ENCODE measurements around the gene PLEKHA5. TPM values are rescaled to one million over a fixed set of nuclear protein-coding genes. Genes with fewer than 3 reads are reported as not detected.

Gene PLEKHA5
- total and polyA plus RNA-seq, 2 donors from 2014 or later: 26.6 to 52.9 TPM

GRCh38 chr12:19402211-19402610 is 272.7 kb downstream of the PLEKHA5 start:
- H3K9ac ChIP-seq (ENCODE audit: low read length in 3 of 3): no peak overlapping the region
- no peak for FAIRE-seq
- no peaks in the 10 kb centered on the region for H3K4me1 ChIP-seq (ENCODE audit: control insufficient read depth in 2 of 3, insufficient read depth in 2 of 3, low read depth in 1 of 3, low read length in 3 of 3)
- no peak overlapping the region for H3K27ac ChIP-seq (ENCODE audit: low read depth in 2 of 2, low read length in 2 of 2)
- no peaks in the 10 kb centered on the region for H3K36me3 ChIP-seq (ENCODE audit: control insufficient read depth in 2 of 3, insufficient read depth in 3 of 3, low read length in 3 of 3)
- DNase-seq: no peak
- no peaks in the 10 kb centered on the region for H3K9me3 ChIP-seq (ENCODE audit: control insufficient read depth in 2 of 3, insufficient read depth in 1 of 3, low read length in 3 of 3)
- TF ChIP-seq CTCF (IDR thresholded peaks at IDR 0.05; ENCODE audit: borderline replicate concordance, extremely low read depth, insufficient read depth): no peak
- intact Hi-C loops (cut with DNase I): no loop called here
- no peaks in the 10 kb centered on the region for H3K27me3 ChIP-seq (ENCODE audit: control insufficient read depth, insufficient read depth, low read length)
- H3K4me3 ChIP-seq (ENCODE audit: low read length in 3 of 3): no peak overlapping the region

GRCh38 chr12:19402743-19403431 is 273.4 kb downstream of the PLEKHA5 start:
- H3K9me3 ChIP-seq (ENCODE audit: control insufficient read depth in 2 of 3, insufficient read depth in 1 of 3, low read length in 3 of 3): no peaks in the 10 kb centered on the region
- H3K36me3 ChIP-seq (ENCODE audit: control insufficient read depth in 2 of 3, insufficient read depth in 3 of 3, low read length in 3 of 3): no peaks in the 10 kb centered on the region
- no peak overlapping the region for H3K27ac ChIP-seq (ENCODE audit: low read depth in 2 of 2, low read length in 2 of 2)
- H3K4me3 ChIP-seq (ENCODE audit: low read length in 3 of 3): no peak overlapping the region
- FAIRE-seq: no peak
- no peaks in the 10 kb centered on the region for H3K4me1 ChIP-seq (ENCODE audit: control insufficient read depth in 2 of 3, insufficient read depth in 2 of 3, low read depth in 1 of 3, low read length in 3 of 3)
- no peak overlapping the region for H3K9ac ChIP-seq (ENCODE audit: low read length in 3 of 3)
- DNase-seq: no peak
- intact Hi-C loops (cut with DNase I): no loop called here
- TF ChIP-seq CTCF (IDR thresholded peaks at IDR 0.05; ENCODE audit: borderline replicate concordance, extremely low read depth, insufficient read depth): no peak
- no peaks in the 10 kb centered on the region for H3K27me3 ChIP-seq (ENCODE audit: control insufficient read depth, insufficient read depth, low read length)

- H3K27ac ChIP-seq (ENCODE audit: low read depth in 2 of 2, low read length in 2 of 2): no peak overlapping the region
- H3K9me3 ChIP-seq (ENCODE audit: control insufficient read depth in 2 of 3, insufficient read depth in 1 of 3, low read length in 3 of 3): no peaks in the 10 kb centered on the region
- intact Hi-C loops (cut with DNase I): no loop called here
- no peaks in the 10 kb centered on the region for H3K27me3 ChIP-seq (ENCODE audit: control insufficient read depth, insufficient read depth, low read length)
- DNase-seq (no peak), FAIRE-seq (no peak)
- H3K9ac ChIP-seq (ENCODE audit: low read length in 3 of 3): no peak overlapping the region
- no peak for TF ChIP-seq CTCF (IDR thresholded peaks at IDR 0.05; ENCODE audit: borderline replicate concordance, extremely low read depth, insufficient read depth)
- no peak overlapping the region for H3K4me3 ChIP-seq (ENCODE audit: low read length in 3 of 3)
- no peaks in the 10 kb centered on the region for H3K4me1 ChIP-seq (ENCODE audit: control insufficient read depth in 2 of 3, insufficient read depth in 2 of 3, low read depth in 1 of 3, low read length in 3 of 3)
- H3K36me3 ChIP-seq (ENCODE audit: control insufficient read depth in 2 of 3, insufficient read depth in 3 of 3, low read length in 3 of 3): no peaks in the 10 kb centered on the region
These were observed 274.8 kb downstream of the PLEKHA5 start for GRCh38 chr12:19404242-19404880.

Data from kidney (tissue), 14 donors.